Activated CD8-positive, alpha-beta T cell treated with anti-CD3 and anti-CD28 coated beads, Interleukin-2, amount 10 ng/mL, durations not matched to agents 7 days and 5 days (primary cell): Measurements from ENCODE around the gene HPF1. TPM values are rescaled to one million over a fixed set of nuclear protein-coding genes. Genes with fewer than 3 reads are reported as not detected.
"Not testable (repeated sequence)": the region's sequence is repeated elsewhere in the genome, so short reads cannot be mapped to it uniquely, and the experiment has no call there.

ENCODE experiments used
- ATAC-seq: fragments of 150-1000 bp; cut with Tn5 transposase; one replicate; pipeline ENCODE4 v1.10.0; 2021; ENCODE audit warnings: moderate library complexity
- CTCF ChIA-PET: fragments of 350-600 bp; sonication (Branson Sonifier 250); formaldehyde crosslinking; loops from one replicate; lab custom pipeline; 2021; ENCODE audit warnings: antibody characterized with exemption; lab: Charles Lee
- POLR2A ChIA-PET: fragments of 350-600 bp; sonication (Branson Sonifier 250); formaldehyde crosslinking; loops from one replicate; lab custom pipeline; 2021; ENCODE audit warnings: antibody characterized with exemption; lab: Charles Lee
- DNase-seq: peaks from one replicate; pipeline ENCODE4 v3.0.0-alpha.2; 2020
- H3K27ac Mint-ChIP-seq: one replicate; pipeline ENCODE4 v1.8.0; 2021; ENCODE audit warnings: mild to moderate bottlenecking, mixed read lengths
- H3K27me3 Mint-ChIP-seq: one replicate; pipeline ENCODE4 v1.8.0; 2021; ENCODE audit warnings: low read depth, mixed read lengths
- H3K36me3 Mint-ChIP-seq: one replicate; pipeline ENCODE4 v1.8.0; 2021; ENCODE audit warnings: low read depth, mixed read lengths
- H3K4me1 Mint-ChIP-seq: one replicate; pipeline ENCODE4 v1.8.0; 2021; ENCODE audit warnings: low read depth, mixed read lengths
- H3K4me3 Mint-ChIP-seq: one replicate; pipeline ENCODE4 v1.8.0; 2021; ENCODE audit warnings: mild to moderate bottlenecking, mixed read lengths
- H3K9me3 Mint-ChIP-seq: one replicate; pipeline ENCODE4 v1.8.0; 2022; ENCODE audit warnings: mixed read lengths; ENCODE audit not compliant: insufficient read depth
- total RNA-seq, 2 experiments: library from RNA; stranded (reverse); gene quantifications; one replicate each; pipeline ENCODE4 v1.2.3, GENCODE V29; 2021

HPF1 gene
- total RNA-seq, result 10 to 100 TPM; 16.4 to 17.4 TPM

DNA sequence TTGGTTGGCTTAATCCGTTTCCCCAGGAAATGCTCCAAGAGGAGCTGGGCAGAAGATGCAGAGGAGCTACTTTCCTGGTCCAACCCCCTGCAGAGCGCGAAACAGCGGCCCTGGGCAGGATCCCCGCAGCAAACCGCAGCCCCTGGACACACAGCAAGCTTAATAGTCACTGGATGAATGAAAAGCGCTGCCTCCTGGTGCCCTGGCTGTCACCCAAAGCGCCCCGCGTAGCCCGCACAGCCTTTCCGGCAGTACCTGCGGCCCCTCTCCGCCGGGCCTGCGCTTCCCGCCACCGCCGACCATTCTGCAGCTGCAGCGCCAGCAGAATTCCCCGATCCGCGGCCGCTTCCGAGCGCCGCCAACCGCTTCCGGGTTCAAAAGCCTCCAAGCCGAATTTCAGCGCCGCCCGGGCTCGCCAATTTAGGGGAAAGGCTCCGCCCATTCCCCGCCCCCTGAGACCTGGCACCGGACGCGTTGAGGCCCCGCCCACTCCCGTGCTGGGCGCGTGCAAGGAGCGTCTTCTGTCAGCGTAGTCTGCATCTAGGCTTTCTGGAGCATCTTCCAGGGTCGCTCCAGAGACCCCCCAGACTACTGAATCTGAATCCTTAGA lies at the start of gene HPF1:
Gene HPF1, minus strand, starts transcription at position 370 of the 610 bp plus-strand sequence. Its CDS starts 67 bp downstream, at position 303.
- H3K27me3 Mint-ChIP-seq, result peaks cover 16% of the 10 kb centered on the region
- DNase-seq (peak; percentile 93), ATAC-seq (peak; percentile 97)
- peaks cover 29% of the 10 kb centered on the region for H3K4me1 Mint-ChIP-seq
- H3K9me3 Mint-ChIP-seq, result no peaks in the 10 kb centered on the region
- peaks cover under 1% of the 10 kb centered on the region for H3K36me3 Mint-ChIP-seq
- POLR2A ChIA-PET, result no interaction called here
- CTCF ChIA-PET, result interaction anchor here (1.0 kb wide), 1 partner anchor 8 kb away, joined by 3 read pairs; no protein-coding TSS in a partner anchor
- peak within 1 kb of the TSS; percentile 83 for H3K4me3 Mint-ChIP-seq
- peak within 1 kb of the TSS; percentile 66 for H3K27ac Mint-ChIP-seq

DNA sequence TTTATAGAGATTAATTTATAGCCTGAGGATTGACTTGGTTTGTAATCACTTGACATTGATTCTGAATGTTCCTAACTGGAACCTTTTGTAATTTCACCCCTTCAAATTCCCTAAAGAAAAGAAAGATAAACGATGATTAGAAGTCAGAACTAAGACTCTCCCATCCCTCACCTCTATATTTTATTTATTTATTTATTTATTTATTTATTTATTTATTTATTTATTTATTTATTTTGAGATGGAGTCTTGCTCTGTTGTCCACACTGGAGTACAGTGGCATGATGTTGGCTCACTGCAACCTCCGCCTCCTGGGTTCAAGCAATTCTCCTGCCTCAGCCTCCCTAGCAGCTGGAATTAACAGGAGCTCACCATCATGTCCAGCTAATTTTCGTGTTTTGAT lies 49.0 kb upstream of the HPF1 start:
- DNase-seq, H3K4me1 Mint-ChIP-seq, ATAC-seq, H3K27ac Mint-ChIP-seq, H3K36me3 Mint-ChIP-seq, POLR2A ChIA-PET, H3K9me3 Mint-ChIP-seq, H3K4me3 Mint-ChIP-seq: not testable (repeated sequence)
- peaks cover 10% of the 10 kb centered on the region for H3K27me3 Mint-ChIP-seq
- CTCF ChIA-PET, result interaction anchor here (1.5 kb wide), 1 partner anchor 241 kb away, joined by 3 read pairs; no protein-coding TSS in a partner anchor

DNA sequence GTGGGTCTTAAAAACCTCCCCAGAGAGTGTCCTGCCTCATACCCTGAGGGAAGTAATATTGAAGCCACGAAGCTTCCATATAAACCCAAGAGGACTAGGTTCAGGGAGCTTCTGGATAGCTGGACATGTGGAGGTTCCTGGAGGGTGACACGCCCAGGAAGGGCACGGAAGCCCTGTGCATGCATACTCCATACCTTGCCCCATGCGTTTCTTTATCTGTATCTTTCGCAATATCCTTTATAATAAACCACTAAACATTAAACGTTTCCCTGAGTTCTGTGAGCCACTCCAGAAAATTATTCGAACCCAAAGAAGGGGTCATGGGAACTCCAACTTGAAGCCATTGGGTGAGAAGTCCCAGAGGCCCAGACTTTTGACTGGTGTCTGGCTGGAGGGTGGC lies 45.7 kb upstream of the HPF1 start:
- ChIA-PET POLR2A (no interaction called here), CTCF (interaction anchor here (0.6 kb wide), 1 partner anchor 244 kb away, joined by 5 read pairs; no protein-coding TSS in a partner anchor)
- Mint-ChIP-seq H3K4me1 (no peaks in the 10 kb centered on the region), H3K9me3 (no peaks in the 10 kb centered on the region), H3K4me3 (no peak overlapping the region), H3K36me3 (no peaks in the 10 kb centered on the region), H3K27me3 (peaks cover 16% of the 10 kb centered on the region), H3K27ac (no peak overlapping the region)
- no peak for ATAC-seq
- DNase-seq, result no peak

DNA sequence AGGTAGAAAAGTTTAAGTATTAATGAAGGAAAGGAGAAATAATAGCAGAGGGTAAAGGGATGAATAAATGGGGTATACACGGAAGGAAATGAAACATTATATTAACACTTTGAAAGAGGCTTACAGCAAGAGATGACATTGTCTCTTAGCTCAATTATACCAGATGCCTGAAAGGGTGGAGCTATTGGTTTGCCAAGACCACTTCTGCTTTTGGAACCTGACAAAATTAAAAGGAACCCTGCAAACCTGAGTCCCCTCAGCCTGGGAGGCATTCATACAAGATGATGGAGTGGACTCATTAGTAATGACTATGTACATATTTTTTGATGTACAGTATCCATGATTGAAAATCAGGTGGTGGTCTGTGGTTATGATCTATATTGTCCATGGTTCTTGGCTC lies 45.1 kb upstream of the HPF1 start:
- CTCF ChIA-PET, result no interaction called here
- H3K27ac Mint-ChIP-seq, result no peak overlapping the region
- no peak overlapping the region for H3K4me3 Mint-ChIP-seq
- ATAC-seq (no peak), DNase-seq (no peak)
- H3K4me1 Mint-ChIP-seq, result no peaks in the 10 kb centered on the region
- no peaks in the 10 kb centered on the region for H3K9me3 Mint-ChIP-seq
- peaks cover 16% of the 10 kb centered on the region for H3K27me3 Mint-ChIP-seq
- no peaks in the 10 kb centered on the region for H3K36me3 Mint-ChIP-seq
- POLR2A ChIA-PET, result no interaction called here

DNA sequence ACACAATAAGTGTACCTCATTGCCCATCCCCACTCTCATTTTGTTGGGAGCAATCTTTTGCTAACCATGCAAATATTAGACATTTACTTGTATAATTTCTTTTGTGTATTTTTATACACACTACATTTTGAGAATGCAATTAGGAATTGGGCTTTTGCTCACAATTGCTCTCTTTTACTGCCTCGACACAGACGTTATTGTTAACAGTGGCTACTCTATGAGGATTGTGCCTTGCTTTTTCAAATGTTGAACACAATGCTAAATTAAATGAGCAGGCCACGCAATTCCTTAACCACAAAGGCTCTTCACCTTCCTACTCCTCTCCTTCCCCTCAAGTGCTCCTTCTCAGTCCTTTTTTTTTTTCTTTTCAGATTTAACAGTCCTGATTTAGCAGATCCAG lies 42.8 kb upstream of the HPF1 start:
- Mint-ChIP-seq H3K36me3 (no peaks in the 10 kb centered on the region), H3K4me1 (no peaks in the 10 kb centered on the region), H3K27me3 (peaks cover 15% of the 10 kb centered on the region), H3K9me3 (no peaks in the 10 kb centered on the region), H3K4me3 (no peak overlapping the region), H3K27ac (peak overlapping the region; percentile 35)
- ATAC-seq (no peak), DNase-seq (no peak)
- CTCF ChIA-PET, result interaction anchor here (1.5 to 2.2 kb wide), 2 partner anchors 10 kb away, joined by 3 to 8 read pairs; no protein-coding TSS in a partner anchor
- POLR2A ChIA-PET, result no interaction called here

DNA sequence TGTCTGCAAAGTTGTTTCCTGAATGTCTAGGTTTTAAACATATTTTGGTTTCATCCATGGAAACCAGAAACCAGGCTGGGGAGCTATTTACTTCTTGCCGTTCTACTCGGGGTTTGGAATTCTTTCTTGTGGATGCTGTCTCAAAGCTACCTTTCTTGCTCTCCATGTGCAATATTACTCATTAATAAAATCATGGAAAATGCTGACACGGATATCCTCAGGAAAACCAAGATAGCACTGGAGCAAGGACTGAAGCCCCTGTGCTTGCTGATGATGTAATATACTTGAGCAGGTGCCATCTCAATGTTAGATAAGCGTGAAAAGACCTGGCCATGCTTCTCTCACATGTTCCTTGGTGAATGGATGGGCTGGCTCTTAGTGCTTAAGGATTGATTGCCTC lies 41.5 kb upstream of the HPF1 start:
- H3K4me3 Mint-ChIP-seq, result no peak overlapping the region
- POLR2A ChIA-PET, result no interaction called here
- no peaks in the 10 kb centered on the region for H3K36me3 Mint-ChIP-seq

DNA sequence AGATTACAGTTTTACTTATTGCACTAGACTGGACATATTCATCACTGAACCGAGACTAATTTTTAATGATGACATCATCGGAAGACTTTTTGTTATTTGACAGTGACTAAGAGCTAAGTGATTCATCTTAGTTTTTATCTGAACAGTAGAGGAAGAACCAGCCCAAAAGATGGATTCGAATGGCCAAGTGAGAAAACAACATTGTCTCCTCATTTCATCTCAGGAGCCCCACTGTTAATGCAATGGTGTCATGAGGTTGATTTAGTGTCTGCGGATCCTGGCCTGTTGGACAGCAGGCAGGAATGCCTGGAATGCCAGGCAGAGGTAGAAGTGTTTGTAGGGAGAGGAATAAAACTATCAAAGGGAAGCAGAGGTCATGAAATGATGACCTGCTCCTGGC lies 37.8 kb upstream of the HPF1 start:
- Mint-ChIP-seq H3K4me1 (peaks cover 6% of the 10 kb centered on the region), H3K4me3 (no peak overlapping the region)

More for the DNA sequence above, 41.5 kb upstream of the HPF1 start:
- CTCF ChIA-PET, result interaction anchor here (2.2 kb wide), 1 partner anchor 11 kb away, joined by 8 read pairs; no protein-coding TSS in a partner anchor
- H3K27me3 Mint-ChIP-seq, result peaks cover 14% of the 10 kb centered on the region
- DNase-seq, result no peak
- no peaks in the 10 kb centered on the region for H3K4me1 Mint-ChIP-seq
- no peaks in the 10 kb centered on the region for H3K9me3 Mint-ChIP-seq
- no peak for ATAC-seq
- no peak overlapping the region for H3K27ac Mint-ChIP-seq

DNA sequence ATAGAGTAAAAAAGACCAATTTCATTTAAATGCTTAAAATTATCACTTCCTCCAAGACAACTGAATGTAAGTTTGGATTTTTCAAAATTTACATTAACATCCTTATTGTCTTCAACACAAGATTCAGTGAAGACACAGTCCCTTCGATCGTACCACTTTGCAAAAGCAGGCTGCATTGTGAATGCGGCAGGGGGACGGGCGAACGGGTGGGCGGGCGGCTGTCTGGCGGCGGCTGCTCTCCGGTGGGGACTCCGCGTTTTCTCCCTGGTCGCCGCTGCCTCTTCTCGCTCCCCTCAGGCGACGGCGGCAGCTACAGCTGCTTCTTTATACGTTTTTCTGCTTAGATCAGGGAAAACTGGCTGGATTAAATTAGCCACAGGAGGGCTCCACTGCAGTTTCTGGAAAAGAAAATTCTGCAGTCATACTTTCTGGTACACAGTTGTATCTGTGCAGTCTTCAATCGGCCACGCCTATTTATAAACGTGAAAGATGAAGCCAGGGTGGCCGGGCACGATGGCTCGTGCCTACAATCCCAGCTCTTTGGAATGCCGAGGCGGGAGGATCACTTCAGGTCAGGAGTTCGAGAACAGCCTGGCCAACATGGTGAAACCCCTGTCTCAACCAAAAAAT lies 33.9 kb upstream of the HPF1 start:
- POLR2A ChIA-PET, result no interaction called here

More for the DNA sequence above, 37.8 kb upstream of the HPF1 start:
- no peaks in the 10 kb centered on the region for H3K9me3 Mint-ChIP-seq
- DNase-seq (no peak), ATAC-seq (no peak)
- H3K27ac Mint-ChIP-seq, result no peak overlapping the region
- peaks cover 28% of the 10 kb centered on the region for H3K27me3 Mint-ChIP-seq
- ChIA-PET CTCF (no interaction called here), POLR2A (no interaction called here)
- no peaks in the 10 kb centered on the region for H3K36me3 Mint-ChIP-seq

DNA sequence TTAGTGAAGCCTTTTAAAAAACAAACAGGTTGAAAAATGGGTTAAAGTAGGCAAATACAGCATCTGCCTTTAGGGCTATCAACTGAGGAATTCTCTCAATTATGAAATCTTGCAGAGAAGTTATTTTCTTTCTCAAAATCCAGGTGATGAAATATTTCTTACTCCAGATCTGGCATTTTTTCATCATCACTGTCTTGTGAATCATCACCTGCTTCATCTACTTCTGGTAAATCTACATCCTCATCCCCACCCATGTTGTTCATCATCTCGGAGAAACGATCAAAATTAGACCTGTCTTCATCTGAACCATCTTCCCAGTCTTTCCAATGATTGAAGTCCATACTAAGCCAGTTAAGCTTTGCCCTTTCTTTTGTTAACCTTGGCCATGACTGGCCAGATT lies 33.3 kb upstream of the HPF1 start:
- Mint-ChIP-seq H3K27ac (no peak overlapping the region), H3K4me3 (no peak overlapping the region), H3K36me3 (no peaks in the 10 kb centered on the region), H3K9me3 (no peaks in the 10 kb centered on the region), H3K27me3 (peaks cover 19% of the 10 kb centered on the region), H3K4me1 (peaks cover 6% of the 10 kb centered on the region)
- POLR2A ChIA-PET, result no interaction called here
- ATAC-seq, result no peak
- DNase-seq, result no peak
- CTCF ChIA-PET, result interaction anchor here (0.8 to 1.6 kb wide), 2 partner anchors 19 to 178 kb away, joined by 3 to 12 read pairs; no protein-coding TSS in a partner anchor

More for the DNA sequence above, 33.9 kb upstream of the HPF1 start:
- peaks cover 6% of the 10 kb centered on the region for H3K4me1 Mint-ChIP-seq
- H3K4me3 Mint-ChIP-seq, result no peak overlapping the region
- H3K27me3 Mint-ChIP-seq, result peaks cover 20% of the 10 kb centered on the region
- H3K36me3 Mint-ChIP-seq, result no peaks in the 10 kb centered on the region
- CTCF ChIA-PET, result interaction anchor here (0.8 to 1.6 kb wide), 2 partner anchors 18 to 179 kb away, joined by 3 to 12 read pairs; no protein-coding TSS in a partner anchor
- H3K27ac Mint-ChIP-seq, result no peak overlapping the region
- DNase-seq, result peak; percentile 26
- peak; percentile 51 for ATAC-seq
- H3K9me3 Mint-ChIP-seq, result no peaks in the 10 kb centered on the region

DNA sequence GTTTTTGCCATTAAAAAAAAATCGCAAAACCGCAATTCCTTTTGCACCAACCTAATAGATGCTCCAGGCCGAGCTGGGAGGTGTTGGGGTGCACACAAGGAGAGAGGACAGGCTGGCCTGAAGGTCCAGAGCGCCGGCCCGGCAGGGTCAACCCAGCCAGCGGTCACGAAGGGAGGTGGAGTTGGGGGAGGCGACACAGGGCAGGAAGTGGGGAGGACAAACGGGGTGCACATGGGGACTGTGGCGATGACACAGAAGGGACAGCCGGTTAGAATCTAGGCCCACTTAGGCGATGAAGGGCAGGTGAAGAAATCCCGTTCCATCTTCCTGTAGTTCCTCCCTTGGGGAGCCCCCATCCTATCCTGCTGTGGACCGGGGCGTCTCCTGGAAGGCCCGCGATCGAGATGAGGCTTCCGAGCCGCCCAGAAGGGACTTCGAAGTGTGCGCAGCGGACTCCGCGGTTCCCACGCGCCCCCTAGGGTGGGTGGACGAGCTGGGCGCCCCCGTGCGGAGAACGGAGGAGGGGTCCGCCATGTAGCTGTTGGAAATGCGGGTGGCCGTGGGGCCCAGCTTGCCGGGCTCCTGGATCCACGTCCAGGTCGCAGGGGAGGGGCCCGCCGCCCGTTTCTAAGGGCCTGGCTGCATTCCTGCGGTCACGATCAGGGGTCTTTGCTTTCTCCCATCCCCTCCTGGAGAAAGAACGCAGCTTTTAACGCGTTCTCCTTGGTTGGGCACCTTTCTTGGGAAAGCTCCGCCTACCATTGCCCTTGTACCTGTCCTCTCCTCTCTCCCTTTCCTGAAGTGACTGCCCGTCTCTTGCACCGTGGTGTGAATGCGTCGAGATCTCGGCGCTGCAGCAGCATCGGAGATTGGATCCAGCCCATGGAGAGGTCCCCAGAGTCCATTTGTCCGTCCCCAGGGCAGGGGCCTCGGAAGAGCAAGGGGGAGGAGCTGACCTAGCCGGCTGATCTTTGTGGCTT lies 17.0 kb upstream of the HPF1 start:
- H3K4me3 Mint-ChIP-seq, result no peak overlapping the region
- POLR2A ChIA-PET, result no interaction called here
- no peak for DNase-seq

DNA sequence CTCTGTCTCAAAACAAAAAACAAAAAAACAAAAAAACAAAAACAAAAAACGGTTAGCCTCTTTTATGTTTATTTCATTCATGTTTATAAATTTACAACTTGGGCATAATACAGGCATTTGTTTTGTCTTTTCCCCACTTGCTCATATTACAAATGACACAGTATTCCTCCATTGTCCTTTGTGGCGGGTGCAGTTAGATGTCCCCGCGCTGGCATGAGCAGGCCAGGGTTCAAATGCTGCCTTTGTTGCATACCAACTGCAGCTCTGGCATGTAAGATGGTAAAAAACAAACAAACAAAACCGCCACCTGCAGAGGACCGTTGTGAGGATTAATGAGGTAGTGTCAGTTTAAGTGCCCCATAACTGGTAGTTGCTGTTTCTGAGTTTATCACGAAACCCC lies 16.1 kb upstream of the HPF1 start:
- Mint-ChIP-seq H3K4me3 (no peak overlapping the region), H3K4me1 (peaks cover 5% of the 10 kb centered on the region), H3K9me3 (no peaks in the 10 kb centered on the region), H3K27ac (no peak overlapping the region), H3K27me3 (peaks cover 20% of the 10 kb centered on the region), H3K36me3 (no peaks in the 10 kb centered on the region)
- CTCF ChIA-PET, result no interaction called here
- ATAC-seq, result no peak
- DNase-seq, result no peak
- POLR2A ChIA-PET, result no interaction called here

More for the DNA sequence above, 17.0 kb upstream of the HPF1 start:
- Mint-ChIP-seq H3K9me3 (no peaks in the 10 kb centered on the region), H3K27ac (no peak overlapping the region), H3K36me3 (no peaks in the 10 kb centered on the region), H3K27me3 (peaks cover 15% of the 10 kb centered on the region), H3K4me1 (peaks cover 5% of the 10 kb centered on the region)
- CTCF ChIA-PET, result interaction anchor here (0.6 to 1.9 kb wide), 3 partner anchors 125 to 925 kb away, joined by 3 to 8 read pairs (median 3); no protein-coding TSS in a partner anchor
- ATAC-seq, result peak; percentile 55
